GM18909 (cell line): Measurements from ENCODE around the gene METTL2B.
"Not testable (repeated sequence)": the region's sequence is repeated elsewhere in the genome, so short reads cannot be mapped to it uniquely, and the experiment has no call there.

ENCODE experiments used
- ATAC-seq: cut with Tn5 transposase; IDR thresholded peaks from one replicate; pipeline ENCODE4 v1.9.1; 2021; ENCODE audit warnings: mild to moderate bottlenecking; ENCODE audit not compliant: unreplicated experiment, poor library complexity

Gene METTL2B

GRCh38 chr7:128454808-128455542, 21.6 kb upstream of the METTL2B start:
- ATAC-seq, result no peak

- ATAC-seq, result peak; percentile 90
Observed at GRCh38 chr7:128455543-128456254, 20.8 kb upstream of the METTL2B start, which contains the start of gene HILPDA. HILPDA (plus strand) TSS chr7:128455878; CDS start chr7:128457269, 1,391 bp downstream.

- ATAC-seq, result no peak
Observed at GRCh38 chr7:128456255-128456725, 20.3 kb upstream of the METTL2B start.

- ATAC-seq, result not testable (repeated sequence)
Observed at GRCh38 chr7:128457385-128457784, 19.2 kb upstream of the METTL2B start.

GRCh38 chr7:128458956-128459355, 17.6 kb upstream of the METTL2B start:
- ATAC-seq, result peak; percentile 19

- ATAC-seq, result peak; percentile 53
Observed at GRCh38 chr7:128459394-128459878, 17.1 kb upstream of the METTL2B start.

- no peak for ATAC-seq
Observed at GRCh38 chr7:128462460-128462859, 14.1 kb upstream of the METTL2B start.

GRCh38 chr7:128463345-128463744, 13.2 kb upstream of the METTL2B start:
- ATAC-seq, result not testable (repeated sequence)

- not testable (repeated sequence) for ATAC-seq
Observed at GRCh38 chr7:128463933-128464332, 12.6 kb upstream of the METTL2B start.

GRCh38 chr7:128466871-128467270, 9.7 kb upstream of the METTL2B start:
- not testable (repeated sequence) for ATAC-seq

GRCh38 chr7:128477336-128477690, 765 bp downstream of the METTL2B start:
- not testable (repeated sequence) for ATAC-seq

- ATAC-seq, result not testable (repeated sequence)
Observed at GRCh38 chr7:128479082-128479481, 2.5 kb downstream of the METTL2B start.

GRCh38 chr7:128488134-128488533, 11.6 kb downstream of the METTL2B start:
- ATAC-seq, result not testable (repeated sequence)

GRCh38 chr7:128497405-128497804, 20.9 kb downstream of the METTL2B start:
- ATAC-seq, result no peak

- not testable (repeated sequence) for ATAC-seq
Observed at GRCh38 chr7:128505416-128505815, 28.9 kb downstream of the METTL2B start.

- ATAC-seq, result peak; percentile 54
Observed at GRCh38 chr7:128506819-128507218, 30.3 kb downstream of the METTL2B start.

GRCh38 chr7:128507321-128507993, 30.9 kb downstream of the METTL2B start:
- peak; percentile 46 for ATAC-seq

GRCh38 chr7:128511692-128512091, 35.1 kb downstream of the METTL2B start:
- not testable (repeated sequence) for ATAC-seq

- ATAC-seq, result not testable (repeated sequence)
Observed at GRCh38 chr7:128515232-128515631, 38.7 kb downstream of the METTL2B start.

GRCh38 chr7:128517023-128517422, 40.5 kb downstream of the METTL2B start:
- not testable (repeated sequence) for ATAC-seq
